HepG2 (cell line): ENCODE results near the gene ZBTB21. TPM values are rescaled to one million over a fixed set of nuclear protein-coding genes. Genes with fewer than 3 reads are reported as not detected.
A peak's percentile ranks its signal among the peaks of the same experiment; 100 is the strongest.

Experiments
- ATRX ChIP-seq: sonication (generic); formaldehyde crosslinking; IDR thresholded peaks from 2 replicates; pipeline ENCODE4 v1.4.0; 2020; ENCODE audit warnings: missing genetic modification reagents, borderline replicate concordance
- CBX2 ChIP-seq, 2 experiments: fragments of 200-600 bp in 1 of 2; sonication (generic); formaldehyde crosslinking in 1 of 2; IDR thresholded peaks; 2 replicates each; pipeline versions ENCODE4 v1.7.0 to v1.8.1; 2018 to 2022; ENCODE audit warnings: low read depth in 2 of 2, low read length in 1 of 2, mild to moderate bottlenecking in 1 of 2, missing genetic modification reagents in 1 of 2
- ELF3 ChIP-seq: IDR thresholded peaks from 2 replicates; pipeline ENCODE4 v1.6.1; 2016; ENCODE audit warnings: missing genetic modification reagents, missing compliant biosample characterization
- ERF ChIP-seq: IDR thresholded peaks from 2 replicates; pipeline ENCODE4 v1.6.1; 2018; ENCODE audit warnings: missing biosample characterization, missing genetic modification reagents
- HNF4A ChIP-seq: sonication (generic); formaldehyde crosslinking; IDR thresholded peaks from 2 replicates; pipeline ENCODE4 v1.4.0; 2020; ENCODE audit warnings: missing genetic modification reagents
- HOXA3 ChIP-seq: sonication (generic); formaldehyde crosslinking; IDR thresholded peaks from 2 replicates; pipeline ENCODE4 v1.5.0; 2020; ENCODE audit warnings: missing genetic modification reagents
- KLF12 ChIP-seq: sonication (generic); formaldehyde crosslinking; IDR thresholded peaks from 2 replicates; pipeline ENCODE4 v1.4.0; 2020; ENCODE audit warnings: missing genetic modification reagents, borderline replicate concordance
- KMT2A ChIP-seq: sonication (generic); formaldehyde crosslinking; IDR thresholded peaks from 2 replicates; pipeline ENCODE4 v1.4.0; 2020; ENCODE audit warnings: missing genetic modification reagents
- MEF2D ChIP-seq: sonication (generic); formaldehyde crosslinking; IDR thresholded peaks from 2 replicates; pipeline ENCODE4 v1.5.1; 2020; ENCODE audit warnings: mild to moderate bottlenecking, missing genetic modification reagents
- SALL1 ChIP-seq: sonication (generic); formaldehyde crosslinking; IDR thresholded peaks from 2 replicates; pipeline ENCODE4 v1.8.0; 2022; ENCODE audit warnings: mild to moderate bottlenecking, missing genetic modification reagents
- SNRNP70 ChIP-seq: fragments of 200-400 bp; formaldehyde crosslinking; IDR thresholded peaks from 2 replicates; pipeline ENCODE4 v1.6.1; 2017; ENCODE audit warnings: mild to moderate bottlenecking, low read depth, low read length, moderate library complexity
- TEAD2 ChIP-seq: sonication (generic); formaldehyde crosslinking; IDR thresholded peaks from 2 replicates; pipeline ENCODE4 v1.9.0; 2021; ENCODE audit warnings: missing genetic modification reagents
- ZNF20 ChIP-seq: sonication (generic); formaldehyde crosslinking; IDR thresholded peaks from 2 replicates; pipeline ENCODE4 v1.4.0; 2020; ENCODE audit warnings: mild to moderate bottlenecking, moderate library complexity, missing genetic modification reagents
- ZNF446 ChIP-seq: sonication (generic); formaldehyde crosslinking; IDR thresholded peaks from 2 replicates; pipeline ENCODE4 v1.5.0; 2020; ENCODE audit warnings: mild to moderate bottlenecking, missing genetic modification reagents
- ZNF552 ChIP-seq: sonication (generic); formaldehyde crosslinking; IDR thresholded peaks from 2 replicates; pipeline ENCODE4 v1.9.0; 2022; ENCODE audit warnings: missing genetic modification reagents, mild to moderate bottlenecking, borderline replicate concordance
- ZNF7 ChIP-seq: IDR thresholded peaks from 2 replicates; pipeline ENCODE4 v1.6.1; 2016; ENCODE audit warnings: missing biosample characterization, missing genetic modification reagents
- polyA plus RNA-seq, 8 experiments: library from polyadenylated mRNA; depleted of rRNA in 3 of 8; stranded (reverse) in 7 of 8; unstranded in 1 of 8; fragments of >200 nt; fragmentation: Illumina TruSeq in 4 of 8; extraction: Trizol in 4 of 8; gene quantifications; 2 replicates each; pipeline versions ENCODE4 v1.2.1 to v1.2.3, GENCODE V29; 2011 to 2016; ENCODE audit warnings: low read depth in 4 of 8, missing spikeins in 1 of 8, mixed read lengths in 1 of 8; ENCODE audit not compliant: insufficient read depth in 1 of 8
- total RNA-seq, 5 experiments: library from RNA; depleted of rRNA; stranded (reverse); fragments of >200 nt; fragmentation: Illumina TruSeq; extraction: Trizol; gene quantifications; 2 replicates each; pipeline ENCODE4 v1.2.3, GENCODE V29; 2016; ENCODE audit warnings: low read depth in 1 of 5
- TF ChIP-seq, protein P1 (sequence below): sonication (generic); formaldehyde crosslinking; IDR thresholded peaks from 2 replicates; pipeline ENCODE4 v1.8.0; 2022; ENCODE audit warnings: mild to moderate bottlenecking, missing genetic modification reagents, moderate library complexity
- TF ChIP-seq, protein P2 (sequence below): IDR thresholded peaks from 2 replicates; pipeline ENCODE4 v1.6.1; 2018; ENCODE audit warnings: missing genetic modification reagents, mild to moderate bottlenecking, missing compliant biosample characterization
- TF ChIP-seq, protein P3 (sequence below): sonication (generic); formaldehyde crosslinking; IDR thresholded peaks from 2 replicates; pipeline ENCODE4 v1.5.0; 2020; ENCODE audit warnings: missing genetic modification reagents
- TF ChIP-seq, protein P4 (sequence below), 2 experiments: sonication (generic) in 1 of 2; formaldehyde crosslinking in 1 of 2; IDR thresholded peaks; 2 replicates each; pipeline versions ENCODE4 v1.4.0 to v1.6.1; 2018 to 2020; ENCODE audit warnings: missing genetic modification reagents in 2 of 2, borderline replicate concordance in 1 of 2, low read depth in 1 of 2, mild to moderate bottlenecking in 1 of 2, missing biosample characterization in 1 of 2

The ZBTB21 gene
- total and polyA plus RNA-seq, 2 of the 13 experiments (the other 11 are each of a cell fraction or from before 2014, with no cell fraction given): 4.5 to 6.1 TPM

DNA sequence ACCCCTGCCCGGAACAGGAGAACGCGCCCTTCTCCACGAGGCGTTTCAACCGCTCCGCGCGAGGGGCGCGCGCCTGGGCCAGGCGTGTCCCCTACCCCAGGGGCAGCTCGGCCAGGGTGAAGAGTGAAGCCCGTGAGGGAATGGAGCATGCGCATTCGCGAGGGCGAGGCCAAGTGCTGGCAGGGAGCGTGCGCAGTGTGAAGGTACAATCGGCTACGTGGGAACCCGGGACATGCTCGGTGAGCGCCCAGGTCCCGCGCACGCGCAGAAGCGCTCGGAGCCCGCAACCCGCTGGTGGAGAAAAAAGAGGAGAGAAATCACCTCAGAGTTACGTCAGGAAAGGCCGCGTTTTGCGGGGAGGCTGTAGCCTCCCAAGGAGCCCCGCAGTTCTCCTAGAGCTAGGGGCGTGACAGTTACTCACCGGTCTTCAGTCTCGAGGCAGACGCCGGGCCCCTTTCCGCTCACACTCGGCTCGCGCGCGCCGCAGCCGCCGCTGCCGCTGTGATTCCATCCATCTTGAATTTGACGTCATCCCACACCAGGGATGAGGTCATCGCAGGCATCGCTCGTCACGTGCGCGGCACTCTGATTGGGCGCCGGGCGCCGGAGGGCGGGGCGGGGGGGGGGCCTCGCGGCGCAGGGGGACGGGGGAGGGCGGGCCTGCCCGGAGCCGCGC is at the start of gene ZBTB21 (continued):
- TF ChIP-seq, protein P1, sequence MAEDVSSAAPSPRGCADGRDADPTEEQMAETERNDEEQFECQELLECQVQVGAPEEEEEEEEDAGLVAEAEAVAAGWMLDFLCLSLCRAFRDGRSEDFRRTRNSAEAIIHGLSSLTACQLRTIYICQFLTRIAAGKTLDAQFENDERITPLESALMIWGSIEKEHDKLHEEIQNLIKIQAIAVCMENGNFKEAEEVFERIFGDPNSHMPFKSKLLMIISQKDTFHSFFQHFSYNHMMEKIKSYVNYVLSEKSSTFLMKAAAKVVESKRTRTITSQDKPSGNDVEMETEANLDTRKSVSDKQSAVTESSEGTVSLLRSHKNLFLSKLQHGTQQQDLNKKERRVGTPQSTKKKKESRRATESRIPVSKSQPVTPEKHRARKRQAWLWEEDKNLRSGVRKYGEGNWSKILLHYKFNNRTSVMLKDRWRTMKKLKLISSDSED (CRISPR knock-in tag): no peak
- no peak for TF ChIP-seq TEAD2
- 0 out of 2 replicates have a peak, but pooled peaks have one; percentile 63 for TF ChIP-seq KLF12 (CRISPR knock-in tag)
- TF ChIP-seq SALL1 (CRISPR knock-in tag): no peak; the same call in 1 of the 2 replicates
- TF ChIP-seq KMT2A (CRISPR knock-in tag): peak; percentile 12; the same call in 1 of the 2 replicates
- TF ChIP-seq, protein P2, sequence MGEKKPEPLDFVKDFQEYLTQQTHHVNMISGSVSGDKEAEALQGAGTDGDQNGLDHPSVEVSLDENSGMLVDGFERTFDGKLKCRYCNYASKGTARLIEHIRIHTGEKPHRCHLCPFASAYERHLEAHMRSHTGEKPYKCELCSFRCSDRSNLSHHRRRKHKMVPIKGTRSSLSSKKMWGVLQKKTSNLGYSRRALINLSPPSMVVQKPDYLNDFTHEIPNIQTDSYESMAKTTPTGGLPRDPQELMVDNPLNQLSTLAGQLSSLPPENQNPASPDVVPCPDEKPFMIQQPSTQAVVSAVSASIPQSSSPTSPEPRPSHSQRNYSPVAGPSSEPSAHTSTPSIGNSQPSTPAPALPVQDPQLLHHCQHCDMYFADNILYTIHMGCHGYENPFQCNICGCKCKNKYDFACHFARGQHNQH (CRISPR knock-in tag): peak; percentile 50
- TF ChIP-seq SNRNP70: no peak
- TF ChIP-seq, protein P3, sequence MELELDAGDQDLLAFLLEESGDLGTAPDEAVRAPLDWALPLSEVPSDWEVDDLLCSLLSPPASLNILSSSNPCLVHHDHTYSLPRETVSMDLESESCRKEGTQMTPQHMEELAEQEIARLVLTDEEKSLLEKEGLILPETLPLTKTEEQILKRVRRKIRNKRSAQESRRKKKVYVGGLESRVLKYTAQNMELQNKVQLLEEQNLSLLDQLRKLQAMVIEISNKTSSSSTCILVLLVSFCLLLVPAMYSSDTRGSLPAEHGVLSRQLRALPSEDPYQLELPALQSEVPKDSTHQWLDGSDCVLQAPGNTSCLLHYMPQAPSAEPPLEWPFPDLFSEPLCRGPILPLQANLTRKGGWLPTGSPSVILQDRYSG (CRISPR knock-in tag): no peak
- TF ChIP-seq ZNF446 (CRISPR knock-in tag): no peak
- peak; percentile 9 for TF ChIP-seq ERF (CRISPR knock-in tag)
- no peak for TF ChIP-seq ATRX (CRISPR knock-in tag)
- peak; percentile 100 for TF ChIP-seq HOXA3 (CRISPR knock-in tag)
- TF ChIP-seq, protein P4, sequence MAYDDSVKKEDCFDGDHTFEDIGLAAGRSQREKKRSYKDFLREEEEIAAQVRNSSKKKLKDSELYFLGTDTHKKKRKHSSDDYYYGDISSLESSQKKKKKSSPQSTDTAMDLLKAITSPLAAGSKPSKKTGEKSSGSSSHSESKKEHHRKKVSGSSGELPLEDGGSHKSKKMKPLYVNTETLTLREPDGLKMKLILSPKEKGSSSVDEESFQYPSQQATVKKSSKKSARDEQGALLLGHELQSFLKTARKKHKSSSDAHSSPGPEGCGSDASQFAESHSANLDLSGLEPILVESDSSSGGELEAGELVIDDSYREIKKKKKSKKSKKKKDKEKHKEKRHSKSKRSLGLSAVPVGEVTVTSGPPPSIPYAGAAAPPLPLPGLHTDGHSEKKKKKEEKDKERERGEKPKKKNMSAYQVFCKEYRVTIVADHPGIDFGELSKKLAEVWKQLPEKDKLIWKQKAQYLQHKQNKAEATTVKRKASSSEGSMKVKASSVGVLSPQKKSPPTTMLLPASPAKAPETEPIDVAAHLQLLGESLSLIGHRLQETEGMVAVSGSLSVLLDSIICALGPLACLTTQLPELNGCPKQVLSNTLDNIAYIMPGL (CRISPR knock-in tag; IDR thresholded peaks at IDR 0.05; ENCODE audit: borderline replicate concordance in 1 of 2, low read depth in 1 of 2): 0 out of 4 replicates have a peak, but pooled peaks have one; percentile 37 to 47
- TF ChIP-seq ZNF7 (CRISPR knock-in tag): no peak
- peak; percentile 28; the same call in 1 of the 2 replicates for TF ChIP-seq ZNF552 (CRISPR knock-in tag)
- no peak for TF ChIP-seq HNF4A (CRISPR knock-in tag)
- TF ChIP-seq MEF2D (CRISPR knock-in tag): peak; percentile 50; the same call in 1 of the 2 replicates
- no peak for TF ChIP-seq CBX2 (IDR thresholded peaks at IDR 0.05; ENCODE audit: low read depth, low read length)
- no peak for TF ChIP-seq CBX2 (CRISPR knock-in tag; IDR thresholded peaks at IDR 0.05; ENCODE audit: low read depth)
- 0 out of 2 replicates have a peak, but pooled peaks have one; percentile 74 for TF ChIP-seq ZNF20 (CRISPR knock-in tag)
- peak; percentile 3; the same call in 1 of the 2 replicates for TF ChIP-seq ELF3 (CRISPR knock-in tag)
